ENCODE measurements around the gene LRIT1. TPM values are rescaled to one million over a fixed set of nuclear protein-coding genes. Genes with fewer than 3 reads are reported as not detected.
A peak's percentile ranks its signal among the peaks of the same experiment; 100 is the strongest.

LRIT1 gene
- total RNA-seq, 1 experiment from 2014 or later: not detected

DNA sequence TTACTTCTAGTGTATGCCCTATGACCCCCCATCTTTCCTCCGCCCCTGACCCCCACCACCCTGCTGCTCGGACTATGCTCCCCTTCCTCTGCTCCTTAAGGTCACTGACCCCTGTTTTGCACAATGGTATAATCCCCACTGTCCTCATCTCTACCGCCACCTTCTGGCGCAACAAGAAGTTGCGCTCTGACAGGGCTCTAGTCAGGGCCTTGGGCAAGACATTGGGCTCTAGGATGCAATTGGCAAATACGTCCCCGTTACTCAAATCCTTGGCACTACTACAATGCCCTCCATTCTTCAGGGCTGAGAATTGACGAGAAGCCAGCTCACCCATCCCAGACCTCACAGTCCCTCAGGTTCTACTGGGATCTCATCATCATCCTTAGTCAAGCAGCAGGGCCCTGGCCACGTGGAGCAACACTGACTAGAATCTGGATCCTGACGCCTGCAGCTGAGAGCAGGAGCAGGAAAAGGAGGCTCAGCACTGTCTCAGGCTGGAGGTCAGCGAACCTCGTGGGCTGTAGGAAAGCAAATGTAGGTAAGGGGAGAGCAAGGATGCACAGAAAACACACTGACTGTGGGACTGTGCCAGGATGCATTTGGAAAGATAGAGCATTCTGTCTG, 26.6 kb downstream of the LRIT1 start:
- TF ChIP-seq, protein P1, sequence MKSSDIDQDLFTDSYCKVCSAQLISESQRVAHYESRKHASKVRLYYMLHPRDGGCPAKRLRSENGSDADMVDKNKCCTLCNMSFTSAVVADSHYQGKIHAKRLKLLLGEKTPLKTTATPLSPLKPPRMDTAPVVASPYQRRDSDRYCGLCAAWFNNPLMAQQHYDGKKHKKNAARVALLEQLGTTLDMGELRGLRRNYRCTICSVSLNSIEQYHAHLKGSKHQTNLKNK (CRISPR knock-in tag; IDR thresholded peaks at IDR 0.05): no peak
- TF ChIP-seq NFATC4 (CRISPR knock-in tag; IDR thresholded peaks at IDR 0.05) (no peak), SMAD3 (CRISPR knock-in tag; IDR thresholded peaks at IDR 0.05; ENCODE audit: borderline replicate concordance) (no peak)
- TF ChIP-seq, protein P2, sequence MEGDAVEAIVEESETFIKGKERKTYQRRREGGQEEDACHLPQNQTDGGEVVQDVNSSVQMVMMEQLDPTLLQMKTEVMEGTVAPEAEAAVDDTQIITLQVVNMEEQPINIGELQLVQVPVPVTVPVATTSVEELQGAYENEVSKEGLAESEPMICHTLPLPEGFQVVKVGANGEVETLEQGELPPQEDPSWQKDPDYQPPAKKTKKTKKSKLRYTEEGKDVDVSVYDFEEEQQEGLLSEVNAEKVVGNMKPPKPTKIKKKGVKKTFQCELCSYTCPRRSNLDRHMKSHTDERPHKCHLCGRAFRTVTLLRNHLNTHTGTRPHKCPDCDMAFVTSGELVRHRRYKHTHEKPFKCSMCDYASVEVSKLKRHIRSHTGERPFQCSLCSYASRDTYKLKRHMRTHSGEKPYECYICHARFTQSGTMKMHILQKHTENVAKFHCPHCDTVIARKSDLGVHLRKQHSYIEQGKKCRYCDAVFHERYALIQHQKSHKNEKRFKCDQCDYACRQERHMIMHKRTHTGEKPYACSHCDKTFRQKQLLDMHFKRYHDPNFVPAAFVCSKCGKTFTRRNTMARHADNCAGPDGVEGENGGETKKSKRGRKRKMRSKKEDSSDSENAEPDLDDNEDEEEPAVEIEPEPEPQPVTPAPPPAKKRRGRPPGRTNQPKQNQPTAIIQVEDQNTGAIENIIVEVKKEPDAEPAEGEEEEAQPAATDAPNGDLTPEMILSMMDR (IDR thresholded peaks at IDR 0.05): peak; percentile 61; the same call in 1 of the 2 replicates
- TF ChIP-seq, protein P3, sequence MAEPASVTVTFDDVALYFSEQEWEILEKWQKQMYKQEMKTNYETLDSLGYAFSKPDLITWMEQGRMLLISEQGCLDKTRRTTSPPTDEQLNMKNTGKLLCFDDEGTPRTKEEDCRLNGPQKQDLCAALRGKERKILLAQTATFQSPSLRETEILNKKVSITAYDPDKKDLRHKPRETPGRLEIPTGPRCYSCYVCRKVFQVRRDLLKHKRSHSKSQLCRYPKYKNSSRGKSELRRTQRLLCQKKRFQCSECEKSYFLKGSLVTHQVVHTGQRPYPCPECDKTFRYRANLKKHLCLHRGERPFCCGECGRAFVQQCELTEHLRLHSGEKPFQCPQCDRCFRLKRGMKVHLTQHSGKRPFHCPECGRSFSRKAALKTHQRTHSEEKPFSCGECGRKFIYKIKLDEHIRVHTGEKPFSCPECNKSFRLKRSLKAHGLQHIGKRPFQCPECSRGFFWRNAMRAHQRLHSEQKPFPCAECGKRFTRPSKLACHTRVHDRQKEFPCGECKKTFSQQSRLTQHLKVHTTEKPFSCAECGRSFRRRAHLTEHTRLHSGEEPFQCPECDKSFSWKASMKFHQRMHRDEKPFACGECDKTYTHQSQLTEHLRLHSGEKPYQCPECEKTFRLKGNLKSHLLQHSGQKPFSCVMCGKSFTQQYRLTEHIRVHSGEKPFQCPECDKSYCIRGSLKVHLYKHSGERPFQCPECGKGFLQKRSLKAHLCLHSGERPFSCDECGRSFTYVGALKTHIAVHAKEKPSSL (CRISPR knock-in tag; conservative IDR thresholded peaks at IDR 0.05): no peak
- H3K27ac Mint-ChIP-seq: no peak overlapping the region
- ChIA-PET POLR2A (no interaction called here), CTCF (interaction anchor here (0.6 to 2.5 kb wide), 13 partner anchors 9 to 322 kb away, joined by 3 to 15 read pairs (median 4); partner anchors contain the start of gene CDHR1)
- no peaks in the 10 kb centered on the region for H3K36me3 Mint-ChIP-seq
- H3K4me3 Mint-ChIP-seq: no peak overlapping the region
- peaks cover 5% of the 10 kb centered on the region for H3K27me3 Mint-ChIP-seq (ENCODE audit: low read depth)
- peaks cover 4% of the 10 kb centered on the region; the same call in 1 of the 2 replicates for H3K4me1 Mint-ChIP-seq
- DNase-seq (ENCODE audit: low spot score): peak; percentile 75
- ATAC-seq: peak; percentile 96
- H3K9me3 Mint-ChIP-seq: peaks cover 6% of the 10 kb centered on the region

DNA sequence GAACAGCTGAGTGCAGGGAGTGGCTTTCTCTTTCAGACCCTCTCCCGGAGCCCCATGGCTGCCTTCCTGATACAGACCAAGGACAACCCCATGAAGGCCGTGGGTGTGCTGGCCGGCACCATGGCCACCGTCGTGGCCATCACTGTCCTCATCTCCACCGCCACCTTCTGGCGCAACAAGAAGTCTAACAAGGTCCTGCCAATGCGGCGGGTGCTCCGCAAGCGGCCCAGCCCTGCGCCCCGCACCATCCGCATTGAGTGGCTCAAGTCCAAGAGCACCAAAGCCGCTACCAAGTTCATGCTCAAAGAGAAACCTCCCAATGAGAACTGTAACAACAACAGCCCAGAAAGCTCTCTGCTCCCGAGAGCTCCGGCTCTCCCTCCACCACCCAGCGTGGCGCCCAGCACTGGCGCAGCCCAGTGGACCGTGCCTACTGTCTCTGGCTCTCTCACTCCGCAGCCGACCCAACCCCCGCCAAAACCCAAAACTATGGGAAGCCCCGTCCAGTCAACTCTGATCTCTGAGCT, 27.2 kb downstream of the LRIT1 start:
- Mint-ChIP-seq H3K4me1 (peaks cover 4% of the 10 kb centered on the region; the same call in 1 of the 2 replicates), H3K36me3 (no peaks in the 10 kb centered on the region), H3K27ac (no peak overlapping the region), H3K4me3 (no peak overlapping the region), H3K27me3 (ENCODE audit: low read depth) (no peaks in the 10 kb centered on the region), H3K9me3 (peaks cover under 1% of the 10 kb centered on the region)
- CTCF ChIA-PET: interaction anchor here (0.6 to 2.5 kb wide), 13 partner anchors 9 to 209 kb away, joined by 3 to 15 read pairs (median 4); partner anchors contain the start of gene CDHR1
- TF ChIP-seq, protein P4, sequence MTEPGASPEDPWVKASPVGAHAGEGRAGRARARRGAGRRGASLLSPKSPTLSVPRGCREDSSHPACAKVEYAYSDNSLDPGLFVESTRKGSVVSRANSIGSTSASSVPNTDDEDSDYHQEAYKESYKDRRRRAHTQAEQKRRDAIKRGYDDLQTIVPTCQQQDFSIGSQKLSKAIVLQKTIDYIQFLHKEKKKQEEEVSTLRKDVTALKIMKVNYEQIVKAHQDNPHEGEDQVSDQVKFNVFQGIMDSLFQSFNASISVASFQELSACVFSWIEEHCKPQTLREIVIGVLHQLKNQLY (CRISPR knock-in tag; IDR thresholded peaks at IDR 0.05): no peak
- TF ChIP-seq NFYB (CRISPR knock-in tag; conservative IDR thresholded peaks at IDR 0.05; ENCODE audit: low read depth) (no peak), ZNF423 (CRISPR knock-in tag; IDR thresholded peaks at IDR 0.05) (no peak), HMGA2 (CRISPR knock-in tag; IDR thresholded peaks at IDR 0.05) (no peak)
- TF ChIP-seq, protein P3 (CRISPR knock-in tag; conservative IDR thresholded peaks at IDR 0.05): no peak
- TF ChIP-seq, protein P5, sequence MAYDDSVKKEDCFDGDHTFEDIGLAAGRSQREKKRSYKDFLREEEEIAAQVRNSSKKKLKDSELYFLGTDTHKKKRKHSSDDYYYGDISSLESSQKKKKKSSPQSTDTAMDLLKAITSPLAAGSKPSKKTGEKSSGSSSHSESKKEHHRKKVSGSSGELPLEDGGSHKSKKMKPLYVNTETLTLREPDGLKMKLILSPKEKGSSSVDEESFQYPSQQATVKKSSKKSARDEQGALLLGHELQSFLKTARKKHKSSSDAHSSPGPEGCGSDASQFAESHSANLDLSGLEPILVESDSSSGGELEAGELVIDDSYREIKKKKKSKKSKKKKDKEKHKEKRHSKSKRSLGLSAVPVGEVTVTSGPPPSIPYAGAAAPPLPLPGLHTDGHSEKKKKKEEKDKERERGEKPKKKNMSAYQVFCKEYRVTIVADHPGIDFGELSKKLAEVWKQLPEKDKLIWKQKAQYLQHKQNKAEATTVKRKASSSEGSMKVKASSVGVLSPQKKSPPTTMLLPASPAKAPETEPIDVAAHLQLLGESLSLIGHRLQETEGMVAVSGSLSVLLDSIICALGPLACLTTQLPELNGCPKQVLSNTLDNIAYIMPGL (CRISPR knock-in tag; IDR thresholded peaks at IDR 0.05): no peak
- TF ChIP-seq, protein P6, sequence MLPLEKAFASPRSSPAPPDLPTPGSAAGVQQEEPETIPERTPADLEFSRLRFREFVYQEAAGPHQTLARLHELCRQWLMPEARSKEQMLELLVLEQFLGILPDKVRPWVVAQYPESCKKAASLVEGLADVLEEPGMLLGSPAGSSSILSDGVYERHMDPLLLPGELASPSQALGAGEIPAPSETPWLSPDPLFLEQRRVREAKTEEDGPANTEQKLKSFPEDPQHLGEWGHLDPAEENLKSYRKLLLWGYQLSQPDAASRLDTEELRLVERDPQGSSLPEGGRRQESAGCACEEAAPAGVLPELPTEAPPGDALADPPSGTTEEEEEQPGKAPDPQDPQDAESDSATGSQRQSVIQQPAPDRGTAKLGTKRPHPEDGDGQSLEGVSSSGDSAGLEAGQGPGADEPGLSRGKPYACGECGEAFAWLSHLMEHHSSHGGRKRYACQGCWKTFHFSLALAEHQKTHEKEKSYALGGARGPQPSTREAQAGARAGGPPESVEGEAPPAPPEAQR (CRISPR knock-in tag; IDR thresholded peaks at IDR 0.05): no peak
- TF ChIP-seq, protein P7, sequence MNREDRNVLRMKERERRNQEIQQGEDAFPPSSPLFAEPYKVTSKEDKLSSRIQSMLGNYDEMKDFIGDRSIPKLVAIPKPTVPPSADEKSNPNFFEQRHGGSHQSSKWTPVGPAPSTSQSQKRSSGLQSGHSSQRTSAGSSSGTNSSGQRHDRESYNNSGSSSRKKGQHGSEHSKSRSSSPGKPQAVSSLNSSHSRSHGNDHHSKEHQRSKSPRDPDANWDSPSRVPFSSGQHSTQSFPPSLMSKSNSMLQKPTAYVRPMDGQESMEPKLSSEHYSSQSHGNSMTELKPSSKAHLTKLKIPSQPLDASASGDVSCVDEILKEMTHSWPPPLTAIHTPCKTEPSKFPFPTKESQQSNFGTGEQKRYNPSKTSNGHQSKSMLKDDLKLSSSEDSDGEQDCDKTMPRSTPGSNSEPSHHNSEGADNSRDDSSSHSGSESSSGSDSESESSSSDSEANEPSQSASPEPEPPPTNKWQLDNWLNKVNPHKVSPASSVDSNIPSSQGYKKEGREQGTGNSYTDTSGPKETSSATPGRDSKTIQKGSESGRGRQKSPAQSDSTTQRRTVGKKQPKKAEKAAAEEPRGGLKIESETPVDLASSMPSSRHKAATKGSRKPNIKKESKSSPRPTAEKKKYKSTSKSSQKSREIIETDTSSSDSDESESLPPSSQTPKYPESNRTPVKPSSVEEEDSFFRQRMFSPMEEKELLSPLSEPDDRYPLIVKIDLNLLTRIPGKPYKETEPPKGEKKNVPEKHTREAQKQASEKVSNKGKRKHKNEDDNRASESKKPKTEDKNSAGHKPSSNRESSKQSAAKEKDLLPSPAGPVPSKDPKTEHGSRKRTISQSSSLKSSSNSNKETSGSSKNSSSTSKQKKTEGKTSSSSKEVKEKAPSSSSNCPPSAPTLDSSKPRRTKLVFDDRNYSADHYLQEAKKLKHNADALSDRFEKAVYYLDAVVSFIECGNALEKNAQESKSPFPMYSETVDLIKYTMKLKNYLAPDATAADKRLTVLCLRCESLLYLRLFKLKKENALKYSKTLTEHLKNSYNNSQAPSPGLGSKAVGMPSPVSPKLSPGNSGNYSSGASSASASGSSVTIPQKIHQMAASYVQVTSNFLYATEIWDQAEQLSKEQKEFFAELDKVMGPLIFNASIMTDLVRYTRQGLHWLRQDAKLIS (CRISPR knock-in tag; IDR thresholded peaks at IDR 0.05; ENCODE audit: borderline replicate concordance): no peak
- ATAC-seq (peak; percentile 66), DNase-seq (ENCODE audit: low spot score) (peak; percentile 21)
- POLR2A ChIA-PET: no interaction called here
